SK-N-SH (cell line): Measurements from ENCODE around the gene CTBP1. TPM values are rescaled to one million over a fixed set of nuclear protein-coding genes. Genes with fewer than 3 reads are reported as not detected.
A peak's percentile ranks its signal among the peaks of the same experiment; 100 is the strongest.

Experiments
- CTCF ChIA-PET: fragments of 300-600, 350-600 bp; formaldehyde crosslinking; extraction: SDS; loops from one replicate; lab custom pipeline; 2021; lab: Yijun Ruan, JAX
- POLR2A ChIA-PET: fragments of 350-600 bp; sonication (Branson Sonifier 250); formaldehyde crosslinking; extraction: SDS; loops from one replicate; lab custom pipeline; 2020; ENCODE audit warnings: antibody characterized with exemption, inconsistent platforms; lab: Yijun Ruan, JAX
- DNase-seq: peaks from one replicate; pipeline ENCODE4 v3.0.0; 2012
- H2AFZ ChIP-seq: fragments of 200-600 bp; sonication (generic); 2 replicates; pipeline ENCODE4 v1.8.1; 2016; ENCODE audit warnings: antibody characterized with exemption, mild to moderate bottlenecking, low read depth
- H3F3A ChIP-seq: fragments of 200-600 bp; sonication (generic); replicated peaks from 2 replicates; pipeline ENCODE3; 2016; ENCODE audit warnings: antibody characterized with exemption, mild to moderate bottlenecking; ENCODE audit not compliant: insufficient read depth
- H3K27ac ChIP-seq, 2 experiments: fragments of 200-500 bp in 1 of 2; fragments of 200-600 bp in 1 of 2; sonication (Bioruptor generic) in 1 of 2; sonication (generic), shearing (Covaris generic) in 1 of 2; 2 replicates each; pipeline versions ENCODE4 v1.5.1 to v1.6.1; 2014 to 2016; ENCODE audit warnings: low read depth in 2 of 2, inconsistent platforms in 1 of 2, low read length in 1 of 2, mild to moderate bottlenecking in 1 of 2, mixed read lengths in 1 of 2
- H3K27me3 ChIP-seq: fragments of 200-600 bp; sonication (generic), shearing (Covaris generic); 2 replicates; pipeline ENCODE4 v1.6.1; 2016; ENCODE audit warnings: mixed run types; ENCODE audit not compliant: insufficient read depth
- H3K36me3 ChIP-seq, 2 experiments: fragments of 200-500 bp in 1 of 2; fragments of 200-600 bp in 1 of 2; sonication (Bioruptor generic) in 1 of 2; sonication (generic) in 1 of 2; replicated peaks in 1 of 2; 2 replicates each; pipeline versions ENCODE3 to v1.5.1; 2014 to 2016; ENCODE audit warnings: low read length in 1 of 2, mild to moderate bottlenecking in 1 of 2; ENCODE audit not compliant: insufficient read depth in 2 of 2, control insufficient read depth in 1 of 2
- H3K4me1 ChIP-seq, 2 experiments: fragments of 200-500 bp in 1 of 2; fragments of 200-600 bp in 1 of 2; sonication (Bioruptor generic) in 1 of 2; sonication (generic), shearing (Covaris generic) in 1 of 2; 2 replicates each; pipeline versions ENCODE4 v1.5.1 to v1.6.1; 2014 to 2016; ENCODE audit warnings: low read depth in 1 of 2, low read length in 1 of 2, mixed run types in 1 of 2; ENCODE audit not compliant: insufficient read depth in 2 of 2, control insufficient read depth in 1 of 2
- H3K4me2 ChIP-seq: fragments of 200-600 bp; sonication (generic), shearing (Covaris generic); 2 replicates; pipeline ENCODE4 v1.6.1; 2017; ENCODE audit warnings: mixed run types
- H3K4me3 ChIP-seq, 2 experiments: fragments of 200-500 bp in 1 of 2; fragments of 200-600 bp in 1 of 2; sonication (Bioruptor generic) in 1 of 2; sonication (generic), shearing (Covaris generic) in 1 of 2; 2 replicates each; pipeline versions ENCODE4 v1.5.1 to v1.8.1; 2014 to 2016; ENCODE audit warnings: low read depth in 2 of 2, inconsistent platforms in 1 of 2, low read length in 1 of 2, mild to moderate bottlenecking in 1 of 2, mixed read lengths in 1 of 2, moderate library complexity in 1 of 2
- H3K79me2 ChIP-seq: fragments of 200-600 bp; sonication (generic); 2 replicates; pipeline ENCODE4 v1.8.1; 2017; ENCODE audit warnings: mild to moderate bottlenecking; ENCODE audit not compliant: insufficient read depth
- H3K9ac ChIP-seq: fragments of 200-600 bp; sonication (generic); 2 replicates; pipeline ENCODE4 v1.6.1; 2017; ENCODE audit warnings: mixed run types
- H3K9me2 ChIP-seq: fragments of 200-600 bp; sonication (generic); 2 replicates; pipeline ENCODE4 v1.6.1; 2017; ENCODE audit warnings: mixed run types
- H3K9me3 ChIP-seq: fragments of 200-600 bp; sonication (generic); 2 replicates; pipeline ENCODE4 v1.6.1; 2017; ENCODE audit warnings: mixed run types, mild to moderate bottlenecking, moderate library complexity
- H4K20me1 ChIP-seq: fragments of 200-600 bp; sonication (generic); 2 replicates; pipeline ENCODE4 v1.6.1; 2017; ENCODE audit warnings: mild to moderate bottlenecking, mixed run types; ENCODE audit not compliant: insufficient read depth
- CHD2 ChIP-seq: fragments of 150-350 bp; IDR thresholded peaks from 2 replicates; pipeline ENCODE4 v1.6.1; 2018; ENCODE audit warnings: low read length; ENCODE audit not compliant: partially characterized antibody
- EP300 ChIP-seq, 2 experiments: IDR thresholded peaks; 2 replicates each; pipeline versions ENCODE4 v1.4.0 to v1.6.1; 2012; ENCODE audit warnings: borderline replicate concordance in 1 of 2, low read depth in 1 of 2, low read length in 1 of 2
- FOSL2 ChIP-seq: IDR thresholded peaks from 2 replicates; pipeline ENCODE4 v1.4.0; 2012; ENCODE audit warnings: low read depth, mild to moderate bottlenecking, moderate library complexity, borderline replicate concordance
- FOXJ3 ChIP-seq: sonication (generic); formaldehyde crosslinking; IDR thresholded peaks from 2 replicates; pipeline ENCODE4 v1.5.1; 2020; ENCODE audit warnings: mild to moderate bottlenecking, missing genetic modification reagents
- GABPA ChIP-seq: IDR thresholded peaks from 2 replicates; pipeline ENCODE4 v1.4.0; 2012; ENCODE audit warnings: low read depth, mild to moderate bottlenecking
- MAX ChIP-seq: IDR thresholded peaks from 2 replicates; pipeline ENCODE4 v1.4.0; 2012; ENCODE audit warnings: low read depth
- MEF2A ChIP-seq: IDR thresholded peaks from 2 replicates; pipeline ENCODE4 v1.4.0; 2012; ENCODE audit warnings: low read depth, borderline replicate concordance
- PBX3 ChIP-seq: IDR thresholded peaks from 2 replicates; pipeline ENCODE4; 2012
- REST ChIP-seq: IDR thresholded peaks from 2 replicates; pipeline ENCODE4 v1.6.1; 2012; ENCODE audit warnings: mild to moderate bottlenecking, low read depth, low read length, moderate library complexity
- TEAD4 ChIP-seq: IDR thresholded peaks from 2 replicates; pipeline ENCODE4 v1.4.0; 2012; ENCODE audit warnings: mild to moderate bottlenecking, borderline replicate concordance; ENCODE audit not compliant: insufficient read depth
- USF1 ChIP-seq: IDR thresholded peaks from 2 replicates; pipeline ENCODE4 v1.4.0; 2012; ENCODE audit warnings: low read depth, borderline replicate concordance
- USF2 ChIP-seq: fragments of 150-350 bp; IDR thresholded peaks from 2 replicates; pipeline ENCODE4 v1.6.1; 2017; ENCODE audit warnings: antibody characterized with exemption, low read length, low read depth, borderline replicate concordance
- WGBS: methylation state at CpG from one replicate; pipeline ENCODE4 v1.1.6; 2017; ENCODE audit warnings: low lambda C conversion rate; 5-methylcytosine and 5-hydroxymethylcytosine counted together
- polyA plus RNA-seq, 3 experiments: library from polyadenylated mRNA; depleted of rRNA; stranded (reverse); fragments of >200 nt; gene quantifications; 2 replicates each; pipeline ENCODE4 v1.2.3, GENCODE V29; 2012

The CTBP1 gene
- polyA plus RNA-seq, 1 of the 3 experiments (the other 2 are of a cell fraction), result 183 TPM

- H3K27ac ChIP-seq, result no peak overlapping the region
- peaks cover 13% of the 10 kb centered on the region for H4K20me1 ChIP-seq
- peaks cover 29% of the 10 kb centered on the region for H3K79me2 ChIP-seq
- no peak overlapping the region for H3K9ac ChIP-seq
- POLR2A ChIA-PET, result no interaction called here
- WGBS, result over 99% methylated on average over 24 of the region's 33 CpGs
- no peaks in the 10 kb centered on the region for H3K9me2 ChIP-seq
- no peaks in the 10 kb centered on the region for H3F3A ChIP-seq
- peaks cover 3% of the 10 kb centered on the region; the same call in 1 of the 2 replicates for H3K9me3 ChIP-seq
- DNase-seq, result no peak
- H3K36me3 ChIP-seq, result peaks cover 0 to 20% of the 10 kb centered on the region in 2 experiments
- no peak overlapping the region for H3K4me2 ChIP-seq
- H2AFZ ChIP-seq, result no peak overlapping the region
- CTCF ChIA-PET, result interaction anchor here (0.7 to 1.3 kb wide), 3 partner anchors 12 to 122 kb away, joined by 3 to 5 read pairs (median 3); no protein-coding TSS in a partner anchor
- H3K4me3 ChIP-seq, result no peak overlapping the region; a peak in 1 of 4 replicates
- H3K27me3 ChIP-seq, result no peaks in the 10 kb centered on the region
- H3K4me1 ChIP-seq, result peaks cover 10 to 23% of the 10 kb centered on the region in 2 experiments; a peak in 3 of 4 replicates
- TF ChIP-seq GABPA (no peak), TEAD4 (no peak), FOSL2 (no peak), MAX (no peak), MEF2A (no peak), EP300 (IDR thresholded peaks at IDR 0.05; ENCODE audit: borderline replicate concordance in 1 of 2, low read depth in 1 of 2, low read length in 1 of 2) (no peak), USF1 (no peak), FOXJ3 (no peak), USF2 (no peak)
These were observed 2.2 kb upstream of the CTBP1 start for GRCh38 chr4:1250921-1251772.

- Histone ChIP-seq H3F3A (no peaks in the 10 kb centered on the region), H2AFZ (no peak overlapping the region), H3K27ac (no peak overlapping the region; a peak in 1 of 4 replicates), H3K9ac (no peak overlapping the region), H3K27me3 (no peaks in the 10 kb centered on the region), H4K20me1 (peaks cover 19% of the 10 kb centered on the region), H3K4me1 (peaks cover 10 to 30% of the 10 kb centered on the region in 2 experiments; a peak in 3 of 4 replicates), H3K4me3 (peak overlapping the region in 1 of 2 experiments; percentile 73; a peak in 1 of 4 replicates), H3K36me3 (peaks cover 4 to 20% of the 10 kb centered on the region in 2 experiments), H3K9me2 (no peaks in the 10 kb centered on the region), H3K9me3 (peaks cover 3% of the 10 kb centered on the region; the same call in 1 of the 2 replicates), H3K79me2 (peaks cover 36% of the 10 kb centered on the region), H3K4me2 (peak overlapping the region; percentile 78)
- DNase-seq, result peak; percentile 8
- POLR2A ChIA-PET, result no interaction called here
- CTCF ChIA-PET, result interaction anchor here (0.7 to 1.3 kb wide), 3 partner anchors 13 to 121 kb away, joined by 3 to 5 read pairs (median 3); no protein-coding TSS in a partner anchor
- TF ChIP-seq PBX3 (no peak), CHD2 (no peak), REST (no peak)
- whole genome bisulfite sequencing, result 100% methylated on average over 5 of the region's 7 CpGs
These were observed 1.5 kb upstream of the CTBP1 start for GRCh38 chr4:1250527-1250812.
